ENCODE results near the gene JAKMIP3.

DNA sequence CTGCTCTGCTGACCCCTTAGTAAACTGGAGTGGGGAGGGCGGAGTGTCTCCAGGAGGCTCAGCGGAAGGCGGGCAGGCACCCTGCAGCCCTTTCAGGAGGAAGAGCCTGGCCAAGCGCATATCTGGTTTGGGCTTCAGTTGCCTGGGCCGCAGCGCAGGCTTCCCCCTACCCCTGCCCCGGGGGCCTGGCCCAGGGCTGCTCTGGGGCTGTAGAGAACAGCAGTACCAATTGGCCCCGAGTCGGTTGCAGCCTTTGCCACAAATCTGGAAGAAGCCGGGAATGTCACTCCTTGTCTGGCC lies 28.1 kb upstream of the JAKMIP3 start:
- TF ChIP-seq CTCF (conservative IDR thresholded peaks at IDR 0.05; ENCODE audit: low read depth, low read length) (no peak), EZH2 (IDR thresholded peaks at IDR 0.05; ENCODE audit: borderline replicate concordance, low read depth, low read length, poor library complexity, severe bottlenecking) (no peak)

All from A673 (cell line).